ENCODE measurements around the gene IFT81.

DNA sequence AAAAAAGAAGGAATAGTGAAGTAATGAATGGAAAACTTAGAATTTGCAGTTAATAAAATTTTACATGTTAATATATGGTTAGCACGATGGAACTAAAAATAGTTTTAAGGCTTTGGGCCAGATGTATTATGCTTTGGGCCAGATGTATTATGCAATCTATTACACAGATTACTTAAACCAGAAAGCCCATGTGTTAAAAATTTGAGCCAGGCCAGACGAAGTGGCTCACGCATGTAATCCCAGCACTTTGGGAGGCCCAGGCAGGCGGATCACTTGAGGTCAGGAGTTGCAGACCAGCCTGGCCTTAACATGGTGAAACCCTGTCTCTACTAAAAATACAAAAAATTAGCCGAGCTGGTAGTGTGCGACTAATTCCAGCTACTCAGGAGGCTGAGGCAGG lies 17.2 kb downstream of the IFT81 start:
- TF ChIP-seq, protein P1, sequence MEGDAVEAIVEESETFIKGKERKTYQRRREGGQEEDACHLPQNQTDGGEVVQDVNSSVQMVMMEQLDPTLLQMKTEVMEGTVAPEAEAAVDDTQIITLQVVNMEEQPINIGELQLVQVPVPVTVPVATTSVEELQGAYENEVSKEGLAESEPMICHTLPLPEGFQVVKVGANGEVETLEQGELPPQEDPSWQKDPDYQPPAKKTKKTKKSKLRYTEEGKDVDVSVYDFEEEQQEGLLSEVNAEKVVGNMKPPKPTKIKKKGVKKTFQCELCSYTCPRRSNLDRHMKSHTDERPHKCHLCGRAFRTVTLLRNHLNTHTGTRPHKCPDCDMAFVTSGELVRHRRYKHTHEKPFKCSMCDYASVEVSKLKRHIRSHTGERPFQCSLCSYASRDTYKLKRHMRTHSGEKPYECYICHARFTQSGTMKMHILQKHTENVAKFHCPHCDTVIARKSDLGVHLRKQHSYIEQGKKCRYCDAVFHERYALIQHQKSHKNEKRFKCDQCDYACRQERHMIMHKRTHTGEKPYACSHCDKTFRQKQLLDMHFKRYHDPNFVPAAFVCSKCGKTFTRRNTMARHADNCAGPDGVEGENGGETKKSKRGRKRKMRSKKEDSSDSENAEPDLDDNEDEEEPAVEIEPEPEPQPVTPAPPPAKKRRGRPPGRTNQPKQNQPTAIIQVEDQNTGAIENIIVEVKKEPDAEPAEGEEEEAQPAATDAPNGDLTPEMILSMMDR (IDR thresholded peaks at IDR 0.05), result no peak
- no peak for TF ChIP-seq POLR2A (IDR thresholded peaks at IDR 0.05)
